Transverse colon (tissue), 4 donors: Measurements from ENCODE around the gene BCL11B. TPM values are rescaled to one million over a fixed set of nuclear protein-coding genes. Genes with fewer than 3 reads are reported as not detected.

ENCODE experiments used
- DNase-seq: peaks from one replicate; pipeline ENCODE4 v3.0.0-alpha.2; 2019
- H3K27ac ChIP-seq, 4 donors: fragments of 200-600 bp; sonication (generic); 2 replicates each; pipeline ENCODE4 v1.5.1; 2016 to 2018; ENCODE audit warnings: inconsistent platforms in 4 of 4
- H3K27me3 ChIP-seq: fragments of 200-600 bp; sonication (generic); 2 replicates; pipeline ENCODE4 v1.5.1; 2017; ENCODE audit warnings: inconsistent platforms
- H3K36me3 ChIP-seq, 4 donors: fragments of 200-600 bp; sonication (generic); 2 replicates each; pipeline ENCODE4 v1.5.1; 2017 to 2019; ENCODE audit warnings: inconsistent platforms in 4 of 4
- H3K4me1 ChIP-seq, 4 donors: fragments of 200-600 bp; sonication (generic); 2 replicates each; pipeline ENCODE4 v1.5.1; 2017 to 2020; ENCODE audit warnings: inconsistent platforms in 4 of 4
- H3K4me3 ChIP-seq, 4 donors: fragments of 200-600 bp; sonication (generic); 1 replicate in 1 of 4; 2 replicates in 3 of 4; pipeline versions ENCODE4 v1.5.1 to v1.6.1; 2017 to 2019; ENCODE audit warnings: inconsistent platforms in 4 of 4
- H3K9me3 ChIP-seq, 2 donors: fragments of 200-600 bp; sonication (generic); 2 replicates each; pipeline ENCODE4 v1.5.1; 2017 to 2019; ENCODE audit warnings: inconsistent platforms in 2 of 2
- CTCF ChIP-seq, 5 experiments: fragments of 200-600 bp in 3 of 5; fragments of 450-650 bp in 2 of 5; sonication (generic) in 3 of 5; IDR thresholded peaks; 1 replicate in 2 of 5; 2 replicates in 3 of 5; pipeline ENCODE4 v1.5.1; 2016 to 2017; ENCODE audit warnings: antibody characterized with exemption in 5 of 5, inconsistent platforms in 3 of 5, mild to moderate bottlenecking in 2 of 5, moderate library complexity in 1 of 5
- EP300 ChIP-seq: sonication (generic); formaldehyde crosslinking; IDR thresholded peaks from one replicate; pipeline ENCODE4 v1.6.1; 2017; ENCODE audit warnings: antibody characterized with exemption, low read depth
- POLR2A ChIP-seq: fragments of 450-650 bp; IDR thresholded peaks from one replicate; pipeline ENCODE4 v1.6.1; 2016; ENCODE audit warnings: antibody characterized with exemption, mild to moderate bottlenecking, moderate library complexity
- POLR2AphosphoS5 ChIP-seq, 3 donors: sonication (generic); formaldehyde crosslinking; IDR thresholded peaks; one replicate each; pipeline ENCODE4 v1.6.1; 2016; ENCODE audit warnings: antibody characterized with exemption in 3 of 3
- WGBS, 2 donors: methylation state at CpG; one replicate each; pipeline ENCODE4 v1.1.5; 2018; ENCODE audit warnings: low coverage in 1 of 2; 5-methylcytosine and 5-hydroxymethylcytosine counted together
- in situ Hi-C, 4 donors: fragments of 200-750 bp; cut with MboI; loops; one replicate each; pipeline versions ENCODE4 v1.15.0 to v1.15.1; 2017; ENCODE audit warnings: low sequenced_read_pairs in 3 of 4, low pct_ligation_motif_present in 1 of 4, low pct_unique_long_range_greater_than_20kb in 1 of 4
- intact Hi-C: fragments of 100-400 bp; cut with DNase I; formaldehyde crosslinking; loops from one replicate; pipeline ENCODE4 v1.15.1; 2023; ENCODE audit warnings: low total_unique reads
- total RNA-seq, 4 donors: library from RNA; depleted of rRNA; stranded (reverse); fragments of >200 nt; gene quantifications; one replicate each; pipeline ENCODE4 v1.1.0, GENCODE V29; 2016

Gene BCL11B
- total RNA-seq, 4 donors from 2014 or later, result 0.37 to 4.8 (median 3.7) TPM

DNA sequence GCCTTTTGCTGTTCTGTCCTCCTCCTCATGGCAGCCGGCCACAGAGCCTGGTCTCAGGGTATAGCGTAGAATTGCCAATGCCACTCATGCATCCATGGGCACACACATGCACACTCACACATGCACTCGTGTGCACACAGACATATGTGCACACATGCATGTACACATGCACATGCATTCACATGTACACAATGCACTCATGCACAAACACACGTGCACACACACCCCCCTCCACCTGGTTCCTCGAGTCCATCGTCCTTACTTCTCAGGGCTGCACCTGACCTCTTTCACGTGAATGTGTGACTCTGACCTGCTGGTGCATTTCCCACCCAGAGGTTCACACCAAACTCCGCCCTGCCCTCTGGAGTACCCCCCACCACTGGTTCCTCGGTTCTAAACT lies 60.6 kb downstream of the BCL11B start:
- no peak for DNase-seq
- 76 to 80% methylated on average over 6 to 7 of the region's 9 CpGs for WGBS, 2 donors
- in situ Hi-C loops (no loop called here), intact Hi-C loops (no loop called here)
- Histone ChIP-seq H3K4me1 (peaks cover 0 to 4% (median 0%) of the 10 kb centered on the region in 4 donors), H3K27me3 (no peaks in the 10 kb centered on the region), H3K4me3 (no peak overlapping the region), H3K27ac (no peak overlapping the region), H3K36me3 (no peaks in the 10 kb centered on the region), H3K9me3 (no peaks in the 10 kb centered on the region)
- TF ChIP-seq POLR2AphosphoS5 (IDR thresholded peaks at IDR 0.05) (no peak), CTCF (IDR thresholded peaks at IDR 0.05) (no peak), POLR2A (no peak), EP300 (no peak)

DNA sequence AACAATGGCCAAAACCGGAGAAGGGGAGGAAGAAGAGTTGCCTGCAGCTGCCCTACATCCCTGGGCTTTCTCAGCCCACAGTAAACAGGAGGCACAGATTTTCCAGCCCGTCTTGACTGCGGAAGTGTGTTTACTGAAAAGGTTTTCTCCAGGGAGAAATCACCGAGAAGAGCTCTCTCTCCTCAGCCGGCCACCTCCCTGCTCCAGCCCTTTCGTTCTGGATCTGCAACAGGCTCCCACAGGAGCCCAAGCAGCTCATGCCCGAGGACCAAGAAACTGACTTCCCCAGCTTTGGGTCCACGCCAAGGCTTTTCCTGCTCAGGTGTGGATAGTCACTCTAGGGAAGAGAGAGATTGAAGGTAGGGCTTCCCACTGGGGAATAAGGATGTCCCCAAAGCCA lies 61.7 kb downstream of the BCL11B start:
- H3K4me1 ChIP-seq, result peaks cover 0 to 4% (median 0%) of the 10 kb centered on the region in 4 donors
- intact Hi-C loops, result no loop called here
- H3K27me3 ChIP-seq, result no peaks in the 10 kb centered on the region
- no peak overlapping the region for H3K27ac ChIP-seq
- in situ Hi-C loops, result no loop called here
- H3K9me3 ChIP-seq, result no peaks in the 10 kb centered on the region
- DNase-seq, result no peak
- no peak for TF ChIP-seq POLR2A
- no peak for TF ChIP-seq POLR2AphosphoS5 (IDR thresholded peaks at IDR 0.05)
- TF ChIP-seq CTCF (IDR thresholded peaks at IDR 0.05), result no peak
- no peak for TF ChIP-seq EP300
- H3K36me3 ChIP-seq, result no peaks in the 10 kb centered on the region
- no peak overlapping the region for H3K4me3 ChIP-seq
- WGBS, 2 donors, result 63 to 77% methylated on average over 3 to 8 of the region's 8 CpGs

DNA sequence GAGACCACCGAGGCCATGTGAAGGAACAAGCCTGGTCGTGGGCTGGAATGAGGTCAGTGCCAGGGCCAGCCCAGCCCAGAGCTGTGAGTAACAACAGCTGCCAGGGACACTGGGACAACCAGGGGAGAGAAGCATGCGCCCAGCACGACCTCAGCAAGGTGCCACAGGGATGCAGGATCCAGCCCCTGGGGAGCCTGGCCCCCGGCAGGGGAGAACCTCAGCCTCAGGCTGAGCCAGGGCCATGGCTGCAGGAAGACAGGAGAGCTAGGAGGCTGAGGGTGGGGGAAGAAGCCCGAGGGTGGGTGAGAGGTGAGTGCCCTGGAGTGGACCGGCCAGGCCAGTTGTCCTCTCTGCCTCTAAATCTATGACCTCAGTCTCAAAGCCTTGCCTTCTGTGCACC lies 62.6 kb downstream of the BCL11B start:
- H3K9me3 ChIP-seq, result no peaks in the 10 kb centered on the region
- no peak for TF ChIP-seq POLR2A
- no peaks in the 10 kb centered on the region for H3K27me3 ChIP-seq
- no peak overlapping the region for H3K27ac ChIP-seq
- no peak overlapping the region for H3K4me3 ChIP-seq
- DNase-seq, result no peak
- intact Hi-C loops, result no loop called here
- no peaks in the 10 kb centered on the region for H3K4me1 ChIP-seq
- H3K36me3 ChIP-seq, result no peaks in the 10 kb centered on the region
- in situ Hi-C loops, result no loop called here
- 83% methylated on average over 7 of the region's 7 CpGs; no CpG with 5 or more reads in 1 of the 2 donors for WGBS, 2 donors

GRCh38 chr14:99208318-99208717 lies 63.7 kb downstream of the BCL11B start:
- Histone ChIP-seq H3K27ac (no peak overlapping the region), H3K9me3 (no peaks in the 10 kb centered on the region), H3K36me3 (no peaks in the 10 kb centered on the region), H3K27me3 (no peaks in the 10 kb centered on the region), H3K4me1 (no peaks in the 10 kb centered on the region), H3K4me3 (no peak overlapping the region)
- in situ Hi-C loops, result no loop called here
- whole genome bisulfite sequencing, 2 donors, result 71% methylated on average over 9 of the region's 9 CpGs; no CpG with 5 or more reads in 1 of the 2 donors
- DNase-seq, result no peak
- intact Hi-C loops, result no loop called here
- TF ChIP-seq CTCF (IDR thresholded peaks at IDR 0.05) (no peak), EP300 (no peak), POLR2AphosphoS5 (IDR thresholded peaks at IDR 0.05) (no peak)

- intact Hi-C loops, result no loop called here
- TF ChIP-seq EP300 (no peak), CTCF (IDR thresholded peaks at IDR 0.05) (no peak), POLR2AphosphoS5 (IDR thresholded peaks at IDR 0.05) (no peak), POLR2A (no peak)
- WGBS, 2 donors, result 44% methylated on average over 4 of the region's 4 CpGs; no CpG with 5 or more reads in 1 of the 2 donors
Measured at GRCh38 chr14:99207456-99207855, 64.5 kb downstream of the BCL11B start.

More at GRCh38 chr14:99207456-99207855, 64.5 kb downstream of the BCL11B start:
- no peaks in the 10 kb centered on the region for H3K9me3 ChIP-seq
- no peak overlapping the region for H3K4me3 ChIP-seq
- DNase-seq, result no peak
- in situ Hi-C loops, result no loop called here
- no peaks in the 10 kb centered on the region for H3K27me3 ChIP-seq
- H3K4me1 ChIP-seq, result no peaks in the 10 kb centered on the region
- no peak overlapping the region for H3K27ac ChIP-seq
- H3K36me3 ChIP-seq, result no peaks in the 10 kb centered on the region
